Right lobe of liver (tissue), 6 donors: ENCODE measurements around the gene SPAM1. TPM values are rescaled to one million over a fixed set of nuclear protein-coding genes. Genes with fewer than 3 reads are reported as not detected.

Source experiments
- ATAC-seq, 4 donors: fragments of 200-7000 bp; cut with Tn5 transposase; one replicate each; pipeline ENCODE4 v1.9.1; 2020; ENCODE audit warnings: mild to moderate bottlenecking in 4 of 4, moderate library complexity in 4 of 4
- DNase-seq, 3 donors: peaks; one replicate each; pipeline ENCODE4 v3.0.0-alpha.2; 2020
- H3K27ac ChIP-seq, 3 donors: fragments of 200-600 bp; one replicate each; pipeline ENCODE4 v1.8.0; 2022
- H3K27me3 ChIP-seq, 2 donors: fragments of 200-600 bp; one replicate each; pipeline ENCODE4 v1.8.0; 2022
- H3K36me3 ChIP-seq, 4 donors: fragments of 200-600 bp; sonication (generic) in 1 of 4; one replicate each; pipeline versions ENCODE4 v1.5.1 to v1.8.0; 2017 to 2022; ENCODE audit warnings: control low read depth in 1 of 4
- H3K4me1 ChIP-seq, 4 donors: fragments of 200-600 bp; sonication (generic) in 1 of 4; one replicate each; pipeline versions ENCODE4 v1.5.1 to v1.8.0; 2017 to 2022; ENCODE audit warnings: control low read depth in 1 of 4
- H3K4me3 ChIP-seq, 3 donors: fragments of 200-600 bp; one replicate each; pipeline ENCODE4 v1.8.0; 2022
- H3K9me3 ChIP-seq, 4 donors: fragments of 200-600 bp; sonication (generic) in 1 of 4; one replicate each; pipeline versions ENCODE4 v1.5.1 to v1.8.0; 2017 to 2022; ENCODE audit warnings: control low read depth in 1 of 4
- CTCF ChIP-seq, 4 donors: fragments of 200-600 bp in 3 of 4; fragments of 450-650 bp in 1 of 4; IDR thresholded peaks; one replicate each; pipeline versions ENCODE4 v1.5.1 to v1.8.0; 2016 to 2022; ENCODE audit warnings: antibody characterized with exemption in 4 of 4, mild to moderate bottlenecking in 2 of 4
- POLR2A ChIP-seq: fragments of 450-650 bp; IDR thresholded peaks from one replicate; pipeline ENCODE4 v1.6.1; 2017; ENCODE audit warnings: antibody characterized with exemption, mild to moderate bottlenecking
- WGBS: methylation state at CpG from one replicate; pipeline ENCODE4 v1.1.6; 2018; ENCODE audit warnings: low coverage, low lambda C conversion rate; ENCODE audit not compliant: insufficient coverage; ENCODE audit errors: missing lambda C conversion rate; 5-methylcytosine and 5-hydroxymethylcytosine counted together
- intact Hi-C, 2 donors: fragments of 100-400 bp; cut with DNase I; formaldehyde crosslinking; loops; one replicate each; pipeline versions ENCODE4 v1.11.2 to v1.14.1; 2022
- total RNA-seq, 6 experiments: library from RNA; depleted of rRNA in 2 of 6; stranded (reverse); fragments of >200 nt in 2 of 6; fragmentation: NEBNext Ultra II Directional in 3 of 6; extraction: Animal tissue kit (Norgen Biotek cat#: 25700) in 3 of 6; gene quantifications; one replicate each; pipeline versions ENCODE4 v1.1.0 to v1.2.4, GENCODE V29; 2016 to 2023
- donor health status: DM: no; HTN: yes; CAD: no.
- donor health status: DM: no; HTN: no; CAD: no.
- donor health status: DM: no; HTN: no; CAD: no.
- donor health status: DM: no; HTN: yes; CAD: no.
- donor health status: DM: no; HTN: yes; CAD: no.

SPAM1 gene
- total RNA-seq, 6 experiments from 2014 or later = not detected

- Histone ChIP-seq H3K36me3 (no peaks in the 10 kb centered on the region), H3K27me3 (no peaks in the 10 kb centered on the region), H3K4me3 (no peak overlapping the region), H3K4me1 (no peaks in the 10 kb centered on the region), H3K27ac (no peak overlapping the region), H3K9me3 (no peaks in the 10 kb centered on the region)
- intact Hi-C loops = no loop called here
- WGBS = 49% methylated on average over 7 of the region's 7 CpGs
- no peak for ATAC-seq
- no peak for TF ChIP-seq POLR2A
- no peak for TF ChIP-seq CTCF (IDR thresholded peaks at IDR 0.05)
- no peak for DNase-seq
Measured at GRCh38 chr7:123974326-123974908, 49.4 kb downstream of the SPAM1 start.

GRCh38 chr7:123975084-123975483 lies 50.0 kb downstream of the SPAM1 start:
- TF ChIP-seq CTCF (IDR thresholded peaks at IDR 0.05) (no peak), POLR2A (no peak)
- Histone ChIP-seq H3K4me1 (no peaks in the 10 kb centered on the region), H3K27ac (no peak overlapping the region), H3K27me3 (no peaks in the 10 kb centered on the region), H3K36me3 (no peaks in the 10 kb centered on the region), H3K9me3 (no peaks in the 10 kb centered on the region), H3K4me3 (no peak overlapping the region)
- DNase-seq (no peak), ATAC-seq (no peak)
- intact Hi-C loops = no loop called here

- no peaks in the 10 kb centered on the region for H3K9me3 ChIP-seq
- no peaks in the 10 kb centered on the region for H3K4me1 ChIP-seq
- intact Hi-C loops = no loop called here
- no peaks in the 10 kb centered on the region for H3K27me3 ChIP-seq
- DNase-seq (no peak), ATAC-seq (no peak)
- H3K36me3 ChIP-seq = no peaks in the 10 kb centered on the region
- no peak overlapping the region for H3K4me3 ChIP-seq
- no peak for TF ChIP-seq CTCF (IDR thresholded peaks at IDR 0.05)
- no peak for TF ChIP-seq POLR2A
- no peak overlapping the region for H3K27ac ChIP-seq
Measured at GRCh38 chr7:123977081-123977480, 52.0 kb downstream of the SPAM1 start.

GRCh38 chr7:123979876-123980275 lies 54.8 kb downstream of the SPAM1 start:
- DNase-seq (no peak), ATAC-seq (no peak)
- no peak overlapping the region for H3K27ac ChIP-seq
- no peak overlapping the region for H3K4me3 ChIP-seq
- H3K4me1 ChIP-seq = no peaks in the 10 kb centered on the region
- H3K27me3 ChIP-seq = no peaks in the 10 kb centered on the region
- no peak for TF ChIP-seq CTCF (IDR thresholded peaks at IDR 0.05)
- no peak for TF ChIP-seq POLR2A
- no peaks in the 10 kb centered on the region for H3K36me3 ChIP-seq
- intact Hi-C loops = no loop called here
- no peaks in the 10 kb centered on the region for H3K9me3 ChIP-seq

- H3K9me3 ChIP-seq = no peaks in the 10 kb centered on the region
- no peak for TF ChIP-seq CTCF (IDR thresholded peaks at IDR 0.05)
- no peak for TF ChIP-seq POLR2A
- no peak overlapping the region for H3K27ac ChIP-seq
- H3K4me3 ChIP-seq = no peak overlapping the region
- H3K27me3 ChIP-seq = no peaks in the 10 kb centered on the region
- intact Hi-C loops = no loop called here
- no peak for ATAC-seq
- DNase-seq = no peak
- H3K36me3 ChIP-seq = no peaks in the 10 kb centered on the region
- 48% methylated on average over 2 of the region's 2 CpGs for WGBS
- H3K4me1 ChIP-seq = no peaks in the 10 kb centered on the region
Measured at GRCh38 chr7:123987445-123987844, 62.4 kb downstream of the SPAM1 start.
